SK-N-SH treated with all-trans-retinoic acid at 6 μM for 48 hours (cell line): ENCODE results near the gene ELMO1.

Experiments
- ATAC-seq: fragments of 200-7000 bp; cut with Tn5 transposase; 3 replicates; pipeline ENCODE4 v1.9.1; 2020; ENCODE audit warnings: mild to moderate bottlenecking, moderate library complexity
- ARNTL ChIP-seq: fragments of 450-650 bp; formaldehyde crosslinking; IDR thresholded peaks from 2 replicates; pipeline ENCODE4 v1.5.0; 2020; ENCODE audit warnings: low read depth, mild to moderate bottlenecking, moderate library complexity, borderline replicate concordance
- BACH2 ChIP-seq: fragments of 250-450 bp; sonication (Bioruptor Pico); IDR thresholded peaks from 2 replicates; pipeline ENCODE4 v1.9.0; 2021; ENCODE audit warnings: mild to moderate bottlenecking, borderline replicate concordance
- CSDC2 ChIP-seq: fragments of 250-450 bp; sonication (Bioruptor Pico); IDR thresholded peaks from 2 replicates; pipeline ENCODE4 v1.5.0; 2020; ENCODE audit warnings: mild to moderate bottlenecking, moderate library complexity
- CSRNP3 ChIP-seq: fragments of 250-450 bp; sonication (Bioruptor Pico); IDR thresholded peaks from 2 replicates; pipeline ENCODE4 v1.5.1; 2021; ENCODE audit warnings: mild to moderate bottlenecking, moderate library complexity
- ESRRG ChIP-seq: fragments of 250-450 bp; sonication (Bioruptor Pico); IDR thresholded peaks from 2 replicates; pipeline ENCODE4 v1.6.1; 2021; ENCODE audit warnings: mild to moderate bottlenecking
- ISL1 ChIP-seq: fragments of 250-450 bp; sonication (Bioruptor Pico); IDR thresholded peaks from 2 replicates; pipeline ENCODE4 v2.1.2; 2022; ENCODE audit warnings: mild to moderate bottlenecking, moderate library complexity
- OSR1 ChIP-seq: fragments of 250-450 bp; sonication (Bioruptor Pico); IDR thresholded peaks from 2 replicates; pipeline ENCODE4 v1.8.0; 2022; ENCODE audit warnings: moderate library complexity, mild to moderate bottlenecking, inconsistent platforms
- POU6F1 ChIP-seq: fragments of 250-450 bp; sonication (Bioruptor Pico); IDR thresholded peaks from 2 replicates; pipeline ENCODE4 v1.8.0; 2021; ENCODE audit warnings: low read depth, mild to moderate bottlenecking, moderate library complexity, borderline replicate concordance
- PPARA ChIP-seq: fragments of 250-450 bp; sonication (Bioruptor Pico); IDR thresholded peaks from 2 replicates; pipeline ENCODE4 v1.5.0; 2020; ENCODE audit warnings: mild to moderate bottlenecking, borderline replicate concordance
- RARB ChIP-seq: fragments of 250-450 bp; sonication (Bioruptor Pico); IDR thresholded peaks from 2 replicates; pipeline ENCODE4 v1.8.0; 2021; ENCODE audit warnings: mild to moderate bottlenecking, moderate library complexity
- TCF4 ChIP-seq: fragments of 250-450 bp; sonication (Bioruptor Pico); IDR thresholded peaks from 2 replicates; pipeline ENCODE4 v1.8.0; 2021; ENCODE audit warnings: mild to moderate bottlenecking, moderate library complexity, borderline replicate concordance
- TOX ChIP-seq: fragments of 250-450 bp; sonication (Bioruptor Pico); IDR thresholded peaks from 2 replicates; pipeline ENCODE4 v1.8.0; 2021; ENCODE audit warnings: mild to moderate bottlenecking, moderate library complexity, borderline replicate concordance
- TSHZ2 ChIP-seq: fragments of 250-450 bp; sonication (Bioruptor Pico); IDR thresholded peaks from 2 replicates; pipeline ENCODE4 v1.5.0; 2020; ENCODE audit warnings: mild to moderate bottlenecking, moderate library complexity
- ZC3H10 ChIP-seq: fragments of 250-450 bp; sonication (Bioruptor Pico); IDR thresholded peaks from 2 replicates; pipeline ENCODE4 v1.5.1; 2021; ENCODE audit warnings: mild to moderate bottlenecking, moderate library complexity
- ZFP3 ChIP-seq: fragments of 250-450 bp; sonication (Bioruptor Pico); IDR thresholded peaks from 2 replicates; pipeline ENCODE4 v1.5.0; 2020; ENCODE audit warnings: mild to moderate bottlenecking, moderate library complexity
- ZFP30 ChIP-seq: fragments of 450-650 bp; formaldehyde crosslinking; IDR thresholded peaks from 2 replicates; pipeline ENCODE4 v1.5.0; 2022; ENCODE audit warnings: mild to moderate bottlenecking, moderate library complexity
- ZNF565 ChIP-seq: fragments of 450-650 bp; formaldehyde crosslinking; conservative IDR thresholded peaks from 2 replicates; pipeline ENCODE4 v1.5.0; 2020; ENCODE audit warnings: low read depth, mild to moderate bottlenecking, moderate library complexity
- ZNF70 ChIP-seq: fragments of 450-650 bp; formaldehyde crosslinking; IDR thresholded peaks from 2 replicates; pipeline ENCODE4 v1.5.0; 2020; ENCODE audit warnings: mild to moderate bottlenecking, moderate library complexity
- ZNF8 ChIP-seq: fragments of 450-650 bp; formaldehyde crosslinking; IDR thresholded peaks from 2 replicates; pipeline ENCODE4 v1.5.0; 2020; ENCODE audit warnings: mild to moderate bottlenecking, moderate library complexity
- TF ChIP-seq, protein P1 (sequence below): fragments of 250-450 bp; sonication (Bioruptor Pico); IDR thresholded peaks from 2 replicates; pipeline ENCODE4 v1.8.0; 2020; ENCODE audit warnings: mild to moderate bottlenecking, moderate library complexity, borderline replicate concordance

ELMO1 gene

DNA sequence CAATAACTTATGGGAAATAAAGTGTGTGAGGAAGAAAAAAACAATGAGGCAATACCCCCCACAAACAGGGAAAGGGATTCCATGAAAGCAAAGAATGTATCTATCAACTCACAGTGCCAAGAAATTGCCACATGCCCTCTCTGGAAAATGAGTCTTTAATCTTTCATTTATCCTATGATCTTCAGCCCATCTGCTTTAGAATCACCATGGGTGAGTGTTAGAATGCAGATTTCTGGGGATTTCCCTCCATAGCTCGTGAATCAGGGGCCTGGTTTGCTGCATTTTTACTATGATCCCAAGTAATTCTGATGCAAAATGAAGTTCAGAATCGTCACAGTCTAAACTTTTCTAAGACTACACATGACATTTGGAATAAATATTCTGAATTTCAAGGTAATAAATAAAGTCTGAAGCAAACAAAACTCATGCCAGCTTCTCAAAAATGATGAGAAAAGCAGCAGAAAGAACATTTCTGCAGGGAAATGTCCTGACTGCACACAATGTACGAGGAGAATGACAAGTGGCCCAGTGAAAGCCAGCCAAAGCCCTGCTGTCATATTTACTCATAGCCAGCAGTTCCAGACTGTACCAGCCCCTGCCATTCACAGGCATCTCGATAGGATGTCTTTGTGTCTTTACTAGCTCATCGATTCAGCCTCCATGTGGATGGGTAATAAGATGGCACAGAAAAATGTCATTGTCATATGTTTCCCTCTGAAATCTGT is 167.1 kb downstream of the ELMO1 start:
- TF ChIP-seq POU6F1 (no peak), ZNF8 (no peak), ZFP30 (CRISPR knock-in tag) (no peak), ESRRG (CRISPR knock-in tag) (no peak), ZFP3 (CRISPR knock-in tag) (no peak), TCF4 (no peak), BACH2 (no peak), ARNTL (no peak), RARB (CRISPR knock-in tag) (no peak), TSHZ2 (CRISPR knock-in tag) (no peak)
- ATAC-seq = no peak

DNA sequence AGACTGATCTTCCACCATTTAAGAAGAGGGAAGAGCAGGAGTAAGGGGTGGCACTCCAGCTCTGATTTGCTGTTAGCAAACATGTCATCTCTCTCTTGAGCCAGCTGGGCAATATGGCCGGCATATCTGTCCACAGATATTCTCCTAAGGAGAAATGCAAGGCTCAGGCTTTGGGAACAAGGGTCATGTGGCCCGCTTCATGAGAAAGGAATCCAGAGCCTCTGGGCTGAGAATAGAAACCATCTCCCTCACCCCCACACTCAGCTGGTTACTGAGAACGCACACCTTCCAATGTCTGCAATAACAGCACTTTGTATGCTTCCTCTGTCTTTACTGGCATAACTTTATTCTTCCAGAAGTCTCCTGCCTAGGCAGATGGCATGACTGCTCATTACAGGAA is 171.2 kb downstream of the ELMO1 start:
- no peak for ATAC-seq
- no peak for TF ChIP-seq TCF4
- no peak for TF ChIP-seq PPARA (CRISPR knock-in tag)
- TF ChIP-seq BACH2 = no peak
- no peak for TF ChIP-seq ZFP30 (CRISPR knock-in tag)
- TF ChIP-seq POU6F1 = no peak
- TF ChIP-seq ZNF565 = no peak
- no peak for TF ChIP-seq ISL1
- TF ChIP-seq ZFP3 (CRISPR knock-in tag) = no peak
- no peak for TF ChIP-seq ARNTL
- TF ChIP-seq CSRNP3 (CRISPR knock-in tag) = no peak
- TF ChIP-seq, protein P1, sequence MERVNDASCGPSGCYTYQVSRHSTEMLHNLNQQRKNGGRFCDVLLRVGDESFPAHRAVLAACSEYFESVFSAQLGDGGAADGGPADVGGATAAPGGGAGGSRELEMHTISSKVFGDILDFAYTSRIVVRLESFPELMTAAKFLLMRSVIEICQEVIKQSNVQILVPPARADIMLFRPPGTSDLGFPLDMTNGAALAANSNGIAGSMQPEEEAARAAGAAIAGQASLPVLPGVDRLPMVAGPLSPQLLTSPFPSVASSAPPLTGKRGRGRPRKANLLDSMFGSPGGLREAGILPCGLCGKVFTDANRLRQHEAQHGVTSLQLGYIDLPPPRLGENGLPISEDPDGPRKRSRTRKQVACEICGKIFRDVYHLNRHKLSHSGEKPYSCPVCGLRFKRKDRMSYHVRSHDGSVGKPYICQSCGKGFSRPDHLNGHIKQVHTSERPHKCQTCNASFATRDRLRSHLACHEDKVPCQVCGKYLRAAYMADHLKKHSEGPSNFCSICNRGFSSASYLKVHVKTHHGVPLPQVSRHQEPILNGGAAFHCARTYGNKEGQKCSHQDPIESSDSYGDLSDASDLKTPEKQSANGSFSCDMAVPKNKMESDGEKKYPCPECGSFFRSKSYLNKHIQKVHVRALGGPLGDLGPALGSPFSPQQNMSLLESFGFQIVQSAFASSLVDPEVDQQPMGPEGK (CRISPR knock-in tag) = no peak
- TF ChIP-seq ZNF8 = no peak

GRCh38 chr7:37275078-37275710 is 173.5 kb downstream of the ELMO1 start:
- TF ChIP-seq TOX (CRISPR knock-in tag) (no peak), ZC3H10 (CRISPR knock-in tag) (no peak), RARB (CRISPR knock-in tag) (no peak), ESRRG (CRISPR knock-in tag) (no peak), BACH2 (no peak), ZFP3 (CRISPR knock-in tag) (no peak), ZFP30 (CRISPR knock-in tag) (no peak), OSR1 (CRISPR knock-in tag) (no peak), CSDC2 (CRISPR knock-in tag) (no peak), ZNF8 (no peak), ZNF70 (CRISPR knock-in tag) (no peak)
- ATAC-seq = no peak
